GM18502 (cell line): ENCODE results near the gene LTB4R2.
A peak's percentile ranks its signal among the peaks of the same experiment; 100 is the strongest.
"Not testable (repeated sequence)": the region's sequence is repeated elsewhere in the genome, so short reads cannot be mapped to it uniquely, and the experiment has no call there.

ENCODE experiments used
- ATAC-seq: cut with Tn5 transposase; IDR thresholded peaks from one replicate; pipeline ENCODE4 v1.9.1; 2021; ENCODE audit warnings: mild to moderate bottlenecking; ENCODE audit not compliant: unreplicated experiment, poor library complexity

LTB4R2 gene

DNA sequence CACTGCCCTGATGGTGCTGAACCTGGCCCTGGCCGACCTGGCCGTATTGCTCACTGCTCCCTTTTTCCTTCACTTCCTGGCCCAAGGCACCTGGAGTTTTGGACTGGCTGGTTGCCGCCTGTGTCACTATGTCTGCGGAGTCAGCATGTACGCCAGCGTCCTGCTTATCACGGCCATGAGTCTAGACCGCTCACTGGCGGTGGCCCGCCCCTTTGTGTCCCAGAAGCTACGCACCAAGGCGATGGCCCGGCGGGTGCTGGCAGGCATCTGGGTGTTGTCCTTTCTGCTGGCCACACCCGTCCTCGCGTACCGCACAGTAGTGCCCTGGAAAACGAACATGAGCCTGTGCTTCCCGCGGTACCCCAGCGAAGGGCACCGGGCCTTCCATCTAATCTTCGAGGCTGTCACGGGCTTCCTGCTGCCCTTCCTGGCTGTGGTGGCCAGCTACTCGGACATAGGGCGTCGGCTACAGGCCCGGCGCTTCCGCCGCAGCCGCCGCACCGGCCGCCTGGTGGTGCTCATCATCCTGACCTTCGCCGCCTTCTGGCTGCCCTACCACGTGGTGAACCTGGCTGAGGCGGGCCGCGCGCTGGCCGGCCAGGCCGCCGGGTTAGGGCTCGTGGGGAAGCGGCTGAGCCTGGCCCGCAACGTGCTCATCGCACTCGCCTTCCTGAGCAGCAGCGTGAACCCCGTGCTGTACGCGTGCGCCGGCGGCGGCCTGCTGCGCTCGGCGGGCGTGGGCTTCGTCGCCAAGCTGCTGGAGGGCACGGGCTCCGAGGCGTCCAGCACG, 6.1 kb downstream of the LTB4R2 start:
- ATAC-seq: no peak

DNA sequence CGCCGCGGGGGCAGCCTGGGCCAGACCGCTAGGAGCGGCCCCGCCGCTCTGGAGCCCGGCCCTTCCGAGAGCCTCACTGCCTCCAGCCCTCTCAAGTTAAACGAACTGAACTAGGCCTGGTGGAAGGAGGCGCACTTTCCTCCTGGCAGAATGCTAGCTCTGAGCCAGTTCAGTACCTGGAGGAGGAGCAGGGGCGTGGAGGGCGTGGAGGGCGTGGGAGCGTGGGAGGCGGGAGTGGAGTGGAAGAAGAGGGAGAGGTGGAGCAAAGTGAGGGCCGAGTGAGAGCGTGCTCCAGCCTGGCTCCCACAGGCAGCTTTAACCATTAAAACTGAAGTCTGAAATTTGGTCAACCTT, 6.6 kb downstream of the LTB4R2 start:
- ATAC-seq: no peak

DNA sequence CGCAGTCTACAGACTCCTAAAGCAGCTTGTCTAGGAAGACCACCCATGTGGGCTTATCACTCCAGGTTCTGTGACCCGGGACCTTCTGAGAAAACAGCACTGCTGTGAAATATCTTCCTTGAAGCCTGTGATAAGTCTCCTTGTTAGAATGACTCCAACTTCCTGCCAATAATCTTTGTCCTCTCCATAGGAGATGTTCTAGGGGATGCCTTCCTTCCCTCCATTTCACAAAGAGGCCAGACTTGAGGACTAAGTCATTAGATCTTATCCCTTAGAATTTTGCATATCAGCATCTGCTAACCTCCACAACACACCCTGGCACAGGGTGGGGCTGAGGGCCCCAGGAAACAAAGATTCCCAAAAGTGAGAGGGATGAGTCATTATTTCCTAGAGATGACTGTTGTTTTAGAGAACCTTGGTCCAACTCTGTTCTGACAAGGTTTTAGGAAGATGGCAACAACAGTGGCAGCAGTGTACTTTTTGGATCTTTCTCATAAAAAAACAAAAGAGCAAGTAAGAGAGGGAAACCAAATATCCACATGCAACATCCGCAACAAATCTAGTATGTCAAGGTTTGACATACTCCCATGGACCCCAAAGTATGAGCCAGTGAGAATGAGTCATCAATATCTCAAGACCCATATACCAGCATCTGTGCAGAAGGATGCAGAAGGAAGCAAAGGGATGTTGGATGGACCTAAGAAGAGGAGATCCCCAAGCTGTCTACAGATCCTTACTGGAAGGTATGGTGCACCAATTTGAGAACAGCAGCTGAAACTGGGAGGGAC, 7.4 kb downstream of the LTB4R2 start:
- no peak for ATAC-seq

DNA sequence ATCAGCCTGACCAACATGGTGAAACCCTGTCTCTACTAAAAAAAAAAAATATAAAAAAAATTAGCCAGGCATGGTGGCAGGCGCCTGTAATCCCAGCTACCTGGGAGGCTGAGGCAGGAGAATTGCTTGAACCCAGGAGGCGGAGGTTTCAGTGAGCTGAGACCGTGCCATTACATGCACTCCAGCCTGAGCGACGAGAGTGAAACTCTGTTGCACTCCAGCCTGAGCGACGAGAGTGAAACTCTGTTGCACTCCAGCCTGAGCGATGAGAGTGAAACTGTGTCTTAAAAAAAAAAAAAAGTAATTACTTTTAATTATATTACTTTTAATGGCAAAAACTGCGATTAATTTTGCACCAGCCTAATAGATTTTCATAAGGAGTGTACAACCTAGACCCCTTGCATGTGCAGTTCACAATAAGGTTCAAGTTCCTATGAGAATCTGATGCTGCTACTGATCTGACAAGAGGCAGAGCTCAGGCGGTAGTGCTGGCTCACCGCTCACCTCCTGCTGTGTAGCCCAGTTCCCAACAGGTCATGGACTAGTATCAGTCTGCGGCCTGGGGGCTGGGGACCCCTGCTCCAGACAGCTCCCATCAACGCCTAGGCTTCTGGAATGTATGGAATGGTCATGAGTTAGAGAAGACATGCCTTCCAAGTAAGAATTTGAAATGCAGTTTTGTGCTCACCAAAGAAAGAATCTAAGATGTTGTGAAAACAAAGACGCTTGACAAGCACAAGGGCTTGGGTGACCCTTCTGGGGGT, 11.5 kb downstream of the LTB4R2 start:
- no peak for ATAC-seq

DNA sequence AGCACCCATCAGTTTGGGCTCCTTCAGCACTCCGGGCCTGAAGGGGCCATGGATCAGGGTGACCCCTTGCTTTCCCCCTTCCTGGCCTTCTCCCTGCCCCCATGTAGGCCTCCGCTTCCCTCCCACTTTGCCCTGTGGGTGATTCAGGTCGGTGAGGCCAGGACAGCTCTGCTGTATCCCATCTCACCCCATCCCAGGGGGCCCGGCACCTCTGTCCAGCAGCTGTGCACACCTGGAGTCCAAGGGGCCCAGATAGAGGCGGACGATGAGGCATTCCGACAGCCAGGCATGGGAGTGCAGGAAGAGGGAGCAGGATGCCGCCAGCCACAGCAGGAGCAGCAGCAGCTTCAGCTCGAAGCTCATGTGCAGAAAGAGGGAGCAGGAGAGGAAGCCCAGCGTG, 12.7 kb downstream of the LTB4R2 start:
- ATAC-seq: no peak

DNA sequence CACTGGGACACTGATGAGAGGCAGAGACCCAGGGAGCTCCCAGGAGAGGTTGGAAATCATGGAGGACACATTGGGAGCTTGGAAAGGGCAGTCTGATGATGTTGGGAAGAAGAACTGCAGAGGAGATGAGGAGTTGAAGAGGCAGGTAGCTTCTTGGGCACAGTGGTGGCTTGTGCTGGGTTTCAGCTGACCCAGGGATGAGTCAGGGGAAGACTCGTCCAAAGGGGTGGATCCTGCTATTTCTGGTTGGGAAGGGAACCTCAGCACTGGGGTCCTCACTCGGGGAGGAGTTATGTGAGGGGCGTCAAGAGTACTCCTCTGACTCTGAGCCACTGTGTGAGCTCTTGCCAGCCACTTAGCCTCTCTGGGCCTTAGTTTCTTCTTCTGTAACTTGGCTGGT, 13.4 kb downstream of the LTB4R2 start:
- no peak for ATAC-seq

DNA sequence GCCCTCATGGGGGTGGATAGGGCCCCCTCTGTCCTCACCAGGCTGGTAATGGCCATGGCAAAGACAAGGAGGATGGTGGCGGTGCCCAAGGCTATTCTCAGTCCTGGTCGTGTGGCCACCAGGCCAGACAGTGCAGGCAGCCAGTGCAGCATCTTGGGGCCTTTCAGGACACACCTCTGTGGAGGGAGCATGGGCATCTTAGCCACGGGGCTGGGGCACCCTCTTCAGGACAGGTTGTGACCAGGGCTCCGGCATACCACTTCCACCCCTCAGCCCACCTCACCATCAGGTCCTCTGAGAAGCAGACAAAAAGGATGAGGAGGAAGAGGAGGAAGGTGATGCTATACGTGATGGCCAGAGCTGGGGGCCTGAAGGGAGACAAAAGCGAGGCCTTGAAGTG, 14.1 kb downstream of the LTB4R2 start:
- ATAC-seq: no peak

DNA sequence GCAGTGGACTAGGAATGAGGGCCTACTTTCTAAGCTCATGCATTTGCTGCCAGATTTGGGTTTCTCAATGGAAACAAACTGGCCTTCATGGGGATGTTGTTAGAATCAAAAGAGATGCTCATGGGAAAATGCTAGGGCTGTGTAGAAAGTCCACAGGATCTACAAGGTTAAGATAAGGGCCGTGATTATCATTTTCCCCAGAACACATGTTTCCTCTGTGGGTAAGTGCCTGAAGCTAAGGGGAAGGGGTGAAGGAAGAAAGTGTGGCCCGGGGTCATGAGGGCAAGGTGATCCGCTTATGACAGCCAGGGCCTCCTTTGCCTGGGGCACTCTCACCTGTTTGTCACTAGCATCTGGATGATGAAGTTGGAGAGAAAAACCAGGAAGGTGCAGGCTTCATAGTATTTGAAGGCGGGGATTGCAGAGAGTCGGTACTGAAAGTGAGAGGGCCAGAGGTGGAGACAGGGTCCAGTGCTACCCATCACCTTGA, 15.1 kb downstream of the LTB4R2 start:
- no peak for ATAC-seq

DNA sequence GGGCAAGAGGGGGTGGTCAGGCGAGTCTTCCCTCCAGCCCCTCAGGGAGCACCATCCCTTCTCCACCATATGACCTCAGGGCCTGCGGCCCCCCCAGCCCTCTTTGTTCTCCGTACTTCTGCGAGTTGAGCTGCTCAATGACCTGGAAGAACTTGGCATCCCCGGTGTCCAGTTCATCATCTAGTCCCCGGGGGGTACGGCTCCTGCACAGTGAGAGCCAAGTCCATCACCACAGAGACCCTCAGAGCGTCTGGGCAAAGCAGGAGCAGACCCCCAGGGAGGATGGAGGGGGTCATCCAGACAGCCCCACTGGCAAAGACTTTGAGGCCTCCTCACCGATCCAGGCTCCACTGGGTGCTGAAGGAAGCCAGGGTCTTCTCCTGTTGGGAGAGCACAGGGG, 16.0 kb downstream of the LTB4R2 start:
- ATAC-seq: no peak

DNA sequence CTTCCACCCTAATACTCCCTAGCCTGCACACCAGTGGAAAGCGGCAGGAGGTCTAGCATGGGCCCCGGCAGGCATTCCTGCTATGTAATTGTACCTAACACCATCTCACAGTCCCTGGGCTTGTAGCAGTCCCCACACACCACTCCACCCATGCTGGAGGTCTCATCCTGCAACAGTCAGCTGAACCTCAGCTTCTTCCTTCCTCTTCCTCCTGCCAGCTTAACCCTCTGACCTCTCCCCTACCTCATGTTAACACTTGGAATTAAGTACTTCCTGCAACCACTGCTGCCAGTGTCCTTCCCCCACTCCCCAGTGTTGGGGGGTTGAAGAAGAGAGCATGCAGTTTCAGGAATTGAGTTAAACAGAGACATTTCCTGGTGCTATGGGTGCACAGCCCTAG, 17.4 kb downstream of the LTB4R2 start:
- no peak for ATAC-seq

DNA sequence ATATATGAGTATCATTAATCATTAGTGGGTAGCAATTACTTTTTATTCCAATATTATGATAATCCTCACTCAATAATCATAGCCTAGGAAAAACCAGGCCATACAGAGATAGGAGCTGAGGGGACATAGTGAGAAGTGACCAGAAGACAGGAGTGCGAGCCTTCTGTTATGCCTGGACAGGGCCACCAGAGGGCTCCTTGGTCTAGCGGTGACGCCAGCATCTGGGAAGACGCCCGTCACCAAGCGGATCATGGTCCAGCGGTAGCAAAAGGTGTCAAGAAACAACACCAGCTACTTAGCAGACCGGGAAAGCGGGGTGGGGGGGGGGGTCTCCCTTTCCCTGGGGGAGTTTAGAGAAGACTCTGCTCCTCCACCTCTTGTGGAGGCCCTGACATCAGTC, 18.0 kb downstream of the LTB4R2 start:
- ATAC-seq: not testable (repeated sequence)

DNA sequence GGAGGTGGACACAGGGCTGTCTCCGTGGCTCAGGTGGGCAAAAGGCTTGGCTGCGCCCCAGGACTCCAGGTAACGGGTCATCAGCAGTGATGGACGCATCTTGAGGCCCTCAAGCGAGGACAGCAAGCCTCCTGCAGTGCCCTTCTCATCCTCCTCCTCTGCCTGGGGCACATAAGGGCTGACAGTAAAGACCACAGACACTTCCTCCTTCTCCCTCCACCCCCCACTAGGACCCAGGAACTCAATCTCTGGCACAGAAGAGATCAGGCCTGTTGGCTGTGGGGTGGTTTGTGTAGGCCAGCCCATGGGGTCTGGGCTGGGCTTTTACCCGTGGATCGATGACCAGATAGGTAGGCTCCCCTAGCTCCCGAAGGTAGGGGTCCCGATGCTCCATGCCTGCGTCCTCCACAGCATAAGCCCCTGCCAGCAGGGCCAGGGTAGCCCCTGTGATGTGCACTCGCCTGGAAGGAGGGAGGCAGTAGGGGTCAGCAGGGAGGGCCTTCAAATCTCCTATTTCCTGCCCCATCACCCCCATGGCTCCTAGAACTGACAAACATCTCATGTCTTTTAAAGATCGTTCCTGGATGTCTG, 19.2 kb downstream of the LTB4R2 start:
- ATAC-seq: no peak

DNA sequence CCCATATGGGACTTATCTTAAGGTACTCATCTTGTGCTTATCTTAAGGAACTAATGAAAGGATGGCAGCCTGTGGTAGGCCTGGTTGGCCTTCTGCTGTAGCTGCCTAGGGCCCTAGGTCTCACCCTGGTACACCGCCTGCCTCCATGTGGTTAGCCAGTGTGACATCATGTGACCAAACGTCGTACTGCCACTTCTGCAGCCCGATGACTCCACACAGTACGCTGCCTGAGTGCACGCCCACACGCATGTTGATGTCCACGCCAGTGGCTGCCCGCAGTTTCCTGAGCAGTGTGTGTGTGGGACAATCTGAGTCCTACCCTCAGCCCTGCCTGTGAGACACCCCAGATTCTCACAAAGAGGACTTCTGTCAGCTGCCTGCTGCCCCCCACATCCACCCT, 19.8 kb downstream of the LTB4R2 start:
- ATAC-seq: no peak

DNA sequence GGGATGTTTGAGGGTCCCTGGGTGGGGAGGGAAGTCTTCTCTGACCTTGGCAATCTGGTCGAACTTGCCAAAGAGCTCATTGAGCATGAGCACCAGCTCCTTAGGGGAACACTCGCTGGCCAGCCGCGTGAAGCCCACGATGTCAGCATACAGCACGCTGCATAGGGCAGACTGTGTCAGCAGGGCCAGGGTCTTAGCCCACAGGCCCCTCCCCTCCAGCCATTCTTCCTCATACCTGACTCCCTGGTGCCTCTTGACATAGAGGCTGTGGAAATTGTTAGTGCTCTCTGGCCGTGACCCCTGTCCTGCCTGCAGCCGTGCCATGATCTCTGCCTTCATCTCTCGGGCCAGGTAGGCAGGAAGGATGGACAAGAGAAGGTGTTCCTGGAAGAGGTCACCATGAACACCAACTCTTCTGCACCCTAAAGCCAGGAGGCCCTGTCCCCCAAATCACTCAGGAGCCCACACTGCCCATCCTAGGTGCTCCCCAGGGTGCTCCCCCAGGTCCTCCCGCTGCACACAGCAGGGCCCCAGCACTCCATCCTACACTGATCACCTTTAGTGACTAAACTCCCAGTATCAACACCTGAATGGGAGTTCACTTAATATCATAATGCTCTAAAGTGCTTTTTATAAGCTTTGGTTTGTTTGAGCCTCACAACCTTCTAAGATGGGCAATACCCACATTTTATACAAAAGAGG, 21.2 kb downstream of the LTB4R2 start:
- ATAC-seq: no peak

DNA sequence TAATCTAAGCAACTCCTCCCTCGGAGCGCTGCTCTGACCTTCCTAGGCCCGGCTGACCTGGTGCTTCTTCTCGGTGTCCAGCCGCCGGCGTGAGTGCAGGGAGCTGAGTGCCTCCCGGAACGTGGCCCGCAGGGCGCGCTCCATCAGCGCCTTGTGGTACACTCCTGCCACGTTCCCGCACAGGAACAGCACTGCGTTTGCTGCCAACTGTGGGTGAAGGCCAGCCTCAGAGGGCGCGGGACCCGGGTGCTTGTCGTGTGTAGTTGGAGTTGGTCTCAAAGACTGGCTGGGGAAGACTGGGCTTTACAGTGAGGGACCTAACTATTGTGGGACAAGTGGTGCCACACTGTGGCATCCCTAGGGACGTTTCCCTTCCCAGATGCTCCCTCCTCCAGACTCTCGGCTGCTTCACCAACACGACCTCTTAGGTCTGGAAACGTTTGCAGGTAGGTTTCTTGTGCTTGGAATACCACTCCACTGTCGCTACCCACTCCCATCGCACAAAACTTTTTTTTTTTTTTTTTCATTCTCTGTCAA, 21.9 kb downstream of the LTB4R2 start:
- no peak for ATAC-seq

DNA sequence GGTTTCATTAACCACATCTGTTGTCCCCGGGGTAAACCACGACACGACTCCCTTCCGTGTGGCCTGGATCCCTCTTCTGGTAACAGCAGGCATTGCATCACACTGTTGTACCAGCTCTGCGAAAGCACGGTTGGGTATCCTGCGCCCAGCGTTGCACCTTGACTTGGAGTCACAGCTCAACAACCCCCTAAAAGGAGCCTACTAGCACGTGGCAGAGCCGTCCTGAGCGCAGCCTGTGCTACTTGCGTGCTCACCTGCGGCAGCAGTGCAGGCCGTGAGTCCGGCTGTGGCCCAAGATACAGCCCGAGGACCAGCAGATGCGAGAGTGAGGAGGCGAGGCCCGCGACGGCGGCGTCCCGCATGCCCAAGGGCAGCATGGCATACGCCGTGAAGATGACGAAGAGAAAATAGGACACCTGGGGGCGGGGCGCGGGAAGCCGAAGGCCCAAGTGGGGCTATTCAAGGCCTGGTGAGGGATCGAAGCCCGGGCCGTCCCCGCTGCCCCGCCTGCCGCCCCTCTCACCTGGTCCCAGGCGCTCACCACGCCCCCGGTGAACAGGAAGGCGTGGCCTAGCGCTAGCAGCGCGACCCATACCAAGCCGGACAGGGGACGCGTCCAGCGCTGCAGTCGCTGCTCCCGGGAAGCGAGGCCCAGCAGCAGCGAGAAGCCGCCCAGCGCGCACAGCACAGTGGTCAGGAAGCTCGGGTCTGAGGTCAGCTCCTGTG, 22.5 kb downstream of the LTB4R2 start:
- peak; percentile 89 for ATAC-seq

DNA sequence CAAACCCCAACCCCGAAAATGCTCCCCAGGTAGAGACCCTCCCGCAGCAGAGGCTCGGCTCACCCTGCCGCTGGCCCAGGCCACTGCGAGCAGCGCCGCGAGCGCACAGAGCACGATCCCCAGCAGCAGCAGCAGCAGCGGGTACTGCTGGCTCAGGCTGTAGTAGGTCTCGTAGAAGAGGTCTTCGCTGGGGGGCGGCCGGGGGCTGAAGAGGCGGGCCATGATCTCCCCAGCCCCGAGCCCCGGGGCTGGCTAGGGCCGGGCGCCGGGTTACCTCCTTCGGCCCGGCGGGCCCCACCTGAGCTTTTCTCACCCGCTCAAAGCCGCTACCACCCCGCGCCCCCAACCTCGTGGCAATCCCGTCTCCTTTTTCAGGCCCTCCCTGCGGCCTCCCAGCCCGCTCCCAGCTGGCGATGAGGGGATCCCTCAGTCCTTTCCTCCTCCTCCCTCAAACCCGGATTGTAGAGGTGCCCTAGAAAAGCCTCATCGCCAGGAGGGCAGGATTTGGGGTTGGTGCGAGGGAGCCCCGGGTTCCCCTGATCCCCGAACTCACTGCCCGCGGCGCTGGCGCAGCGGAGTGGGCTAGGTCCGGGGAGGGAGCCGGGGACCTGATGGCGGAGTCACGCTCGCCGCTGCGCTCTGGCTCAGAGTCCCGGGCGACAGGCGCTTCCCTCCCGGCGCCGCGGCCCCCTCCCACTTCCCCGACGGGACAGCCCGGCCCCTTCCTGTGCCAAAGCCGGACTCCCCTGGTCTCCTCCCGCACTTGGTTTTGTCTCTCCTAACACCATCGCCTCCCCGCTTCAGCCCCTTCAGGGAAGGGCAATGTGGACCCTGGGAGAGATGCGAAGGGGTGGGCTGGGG, 24.7 kb downstream of the LTB4R2 start, which contains the start of gene ADCY4:
ADCY4 (minus strand) TSS at position 641 of the 861 bp plus-strand sequence; CDS start at position 222, 419 bp downstream.
- no peak for ATAC-seq
